ENCODE data around the gene APBB1IP.
"Not testable (repeated sequence)": the region's sequence is repeated elsewhere in the genome, so short reads cannot be mapped to it uniquely, and the experiment has no call there.

Gene APBB1IP

GRCh38 chr10:26489081-26489480 lies 50.9 kb downstream of the APBB1IP start:
- TF ChIP-seq ZSCAN18 (tag by site-specific recombination; IDR thresholded peaks at IDR 0.05) (no peak), YY1 (tag by site-specific recombination; IDR thresholded peaks at IDR 0.05) (no peak)
- H3K27ac ChIP-seq (ENCODE audit: extremely low read depth, low read depth, low read length): no peak overlapping the region
- ChIA-PET POLR2A (no interaction called here), CTCF (interaction anchor here (3.8 kb wide), 1 partner anchor 14 kb away, joined by 16 read pairs; no protein-coding TSS in a partner anchor)
- H3K9me3 ChIP-seq (ENCODE audit: control insufficient read depth, insufficient read depth, low read depth, low read length): no peaks in the 10 kb centered on the region
- H3K4me3 ChIP-seq (ENCODE audit: low read depth, low read length): no peak overlapping the region
- H3K36me3 ChIP-seq (ENCODE audit: control insufficient read depth in 2 of 2, insufficient read depth in 1 of 2, low read length in 2 of 2): no peaks in the 10 kb centered on the region
- no peaks in the 10 kb centered on the region for H3K4me1 ChIP-seq (ENCODE audit: control insufficient read depth, insufficient read depth, low read length)

GRCh38 chr10:26490367-26490766 lies 52.2 kb downstream of the APBB1IP start:
- H3K27ac ChIP-seq (ENCODE audit: extremely low read depth, low read depth, low read length); POLR2A ChIA-PET; H3K36me3 ChIP-seq (ENCODE audit: control insufficient read depth in 2 of 2, insufficient read depth in 1 of 2, low read length in 2 of 2); H3K4me1 ChIP-seq (ENCODE audit: control insufficient read depth, insufficient read depth, low read length); H3K4me3 ChIP-seq (ENCODE audit: low read depth, low read length); H3K9me3 ChIP-seq (ENCODE audit: control insufficient read depth, insufficient read depth, low read depth, low read length): not testable (repeated sequence)
- CTCF ChIA-PET: interaction anchor here (3.8 kb wide), 1 partner anchor 13 kb away, joined by 16 read pairs; no protein-coding TSS in a partner anchor

GRCh38 chr10:26491276-26491675 lies 53.1 kb downstream of the APBB1IP start:
- Histone ChIP-seq H3K4me3 (ENCODE audit: low read depth, low read length) (no peak overlapping the region), H3K36me3 (ENCODE audit: control insufficient read depth in 2 of 2, insufficient read depth in 1 of 2, low read length in 2 of 2) (no peaks in the 10 kb centered on the region), H3K4me1 (ENCODE audit: control insufficient read depth, insufficient read depth, low read length) (no peaks in the 10 kb centered on the region), H3K27ac (ENCODE audit: extremely low read depth, low read depth, low read length) (no peak overlapping the region), H3K9me3 (ENCODE audit: control insufficient read depth, insufficient read depth, low read depth, low read length) (no peaks in the 10 kb centered on the region)
- CTCF ChIA-PET: interaction anchor here (3.8 kb wide), 1 partner anchor 12 kb away, joined by 16 read pairs; no protein-coding TSS in a partner anchor
- no peak for TF ChIP-seq ZNF140 (tag by site-specific recombination; IDR thresholded peaks at IDR 0.05)
- no peak for TF ChIP-seq ZNF776 (tag by site-specific recombination; IDR thresholded peaks at IDR 0.05; ENCODE audit: borderline replicate concordance)
- no peak for TF ChIP-seq ZNF513 (tag by site-specific recombination; IDR thresholded peaks at IDR 0.05)
- TF ChIP-seq KLF17 (tag by site-specific recombination; IDR thresholded peaks at IDR 0.05): no peak
- TF ChIP-seq ZNF449 (tag by site-specific recombination; IDR thresholded peaks at IDR 0.05): no peak
- TF ChIP-seq ZBTB48 (tag by site-specific recombination; IDR thresholded peaks at IDR 0.05): no peak
- no peak for TF ChIP-seq ZNF354C (tag by site-specific recombination; IDR thresholded peaks at IDR 0.05; ENCODE audit: borderline replicate concordance, low read depth)
- no peak for TF ChIP-seq ZSCAN16 (tag by site-specific recombination; IDR thresholded peaks at IDR 0.05)
- POLR2A ChIA-PET: no interaction called here

- POLR2A ChIA-PET: no interaction called here
- CTCF ChIA-PET: interaction anchor here (3.8 kb wide), 1 partner anchor 11 kb away, joined by 16 read pairs; no protein-coding TSS in a partner anchor
- Histone ChIP-seq H3K4me1 (ENCODE audit: control insufficient read depth, insufficient read depth, low read length) (no peaks in the 10 kb centered on the region), H3K36me3 (ENCODE audit: control insufficient read depth in 2 of 2, insufficient read depth in 1 of 2, low read length in 2 of 2) (no peaks in the 10 kb centered on the region), H3K4me3 (ENCODE audit: low read depth, low read length) (no peak overlapping the region), H3K9me3 (ENCODE audit: control insufficient read depth, insufficient read depth, low read depth, low read length) (no peaks in the 10 kb centered on the region), H3K27ac (ENCODE audit: extremely low read depth, low read depth, low read length) (no peak overlapping the region)
- TF ChIP-seq ZNF473 (tag by site-specific recombination; IDR thresholded peaks at IDR 0.05) (no peak), ZNF629 (tag by site-specific recombination; IDR thresholded peaks at IDR 0.05) (no peak), KLF8 (tag by site-specific recombination; IDR thresholded peaks at IDR 0.05) (no peak), ZBTB6 (tag by site-specific recombination; IDR thresholded peaks at IDR 0.05) (no peak), KLF17 (tag by site-specific recombination; IDR thresholded peaks at IDR 0.05) (no peak), FEZF1 (tag by site-specific recombination; IDR thresholded peaks at IDR 0.05) (no peak), ZNF202 (tag by site-specific recombination; IDR thresholded peaks at IDR 0.05; ENCODE audit: borderline replicate concordance) (no peak), ZNF645 (tag by site-specific recombination; IDR thresholded peaks at IDR 0.05) (no peak)
These were observed 53.8 kb downstream of the APBB1IP start for GRCh38 chr10:26491934-26492333.

All from HEK293 (cell line).